WTC11 (cell line): ENCODE data around the gene MYO18B.

Experiments used
- ATF6 ChIP-seq: sonication (generic); formaldehyde crosslinking; IDR thresholded peaks from 2 replicates; pipeline ENCODE4 v1.8.1; 2023; ENCODE audit warnings: mild to moderate bottlenecking, missing genetic modification reagents
- FOXP4 ChIP-seq: sonication (generic); formaldehyde crosslinking; IDR thresholded peaks from 2 replicates; pipeline ENCODE4 v1.8.0; 2022; ENCODE audit warnings: mild to moderate bottlenecking, missing genetic modification reagents
- GABPB1 ChIP-seq: sonication (generic); formaldehyde crosslinking; IDR thresholded peaks from 2 replicates; pipeline ENCODE4 v1.8.1; 2023; ENCODE audit warnings: mild to moderate bottlenecking, missing genetic modification reagents
- IRF1 ChIP-seq: sonication (generic); formaldehyde crosslinking; IDR thresholded peaks from 2 replicates; pipeline ENCODE4 v1.8.0; 2023; ENCODE audit warnings: missing genetic modification reagents
- SMAD3 ChIP-seq: sonication (generic); formaldehyde crosslinking; IDR thresholded peaks from 2 replicates; pipeline ENCODE4 v1.8.0; 2022; ENCODE audit warnings: missing genetic modification reagents, mild to moderate bottlenecking, borderline replicate concordance
- TEAD4 ChIP-seq: sonication (generic); formaldehyde crosslinking; IDR thresholded peaks from 2 replicates; pipeline ENCODE4 v1.8.0; 2022; ENCODE audit warnings: mild to moderate bottlenecking, missing genetic modification reagents
- ZBTB21 ChIP-seq: sonication (generic); formaldehyde crosslinking; IDR thresholded peaks from 2 replicates; pipeline ENCODE4 v1.8.1; 2023; ENCODE audit warnings: mild to moderate bottlenecking, missing genetic modification reagents, borderline replicate concordance
- ZNF263 ChIP-seq: sonication (generic); formaldehyde crosslinking; IDR thresholded peaks from 2 replicates; pipeline ENCODE4 v1.8.1; 2022; ENCODE audit warnings: low read depth, mild to moderate bottlenecking, moderate library complexity, missing genetic modification reagents
- TF ChIP-seq, protein P1 (sequence below): fragments of 200-600 bp; IDR thresholded peaks from 2 replicates; pipeline ENCODE4 v1.8.0; 2022; ENCODE audit warnings: antibody characterized with exemption
- TF ChIP-seq, protein P2 (sequence below): sonication (generic); formaldehyde crosslinking; IDR thresholded peaks from 2 replicates; pipeline ENCODE4 v1.8.1; 2023; ENCODE audit warnings: mild to moderate bottlenecking, missing genetic modification reagents, moderate library complexity
- TF ChIP-seq, protein P3 (sequence below): sonication (generic); formaldehyde crosslinking; IDR thresholded peaks from 2 replicates; pipeline ENCODE4 v1.8.0; 2022; ENCODE audit warnings: mild to moderate bottlenecking, missing genetic modification reagents
- TF ChIP-seq, protein P4 (sequence below): sonication (generic); formaldehyde crosslinking; IDR thresholded peaks from 2 replicates; pipeline ENCODE4 v1.8.0; 2023; ENCODE audit warnings: mild to moderate bottlenecking, missing genetic modification reagents

DNA sequence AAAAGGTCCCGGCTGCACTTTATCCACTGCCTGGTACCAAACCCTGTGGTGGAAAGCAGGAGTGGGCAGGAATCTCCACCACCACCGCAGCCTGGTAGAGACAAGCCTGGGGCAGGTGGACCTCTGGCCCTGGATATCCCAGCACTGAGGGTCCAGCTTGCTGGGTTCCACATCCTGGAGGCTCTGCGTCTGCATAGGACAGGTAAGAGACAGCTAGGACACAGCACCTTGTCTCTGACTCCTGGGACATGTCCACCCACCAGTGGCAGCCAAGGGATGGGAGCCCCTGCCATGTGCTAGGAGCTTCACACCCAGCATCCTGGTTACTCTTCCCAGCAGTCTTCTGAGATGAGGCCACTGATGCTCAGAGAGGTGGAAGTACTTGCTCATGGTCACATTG lies 105.5 kb downstream of the MYO18B start:
- TF ChIP-seq IRF1 (no peak), FOXP4 (CRISPR knock-in tag) (no peak), ZNF263 (CRISPR knock-in tag) (no peak), TEAD4 (CRISPR knock-in tag) (no peak), SMAD3 (CRISPR knock-in tag) (no peak), GABPB1 (CRISPR knock-in tag) (no peak), ZBTB21 (CRISPR knock-in tag) (no peak), ATF6 (no peak)
- TF ChIP-seq, protein P1, sequence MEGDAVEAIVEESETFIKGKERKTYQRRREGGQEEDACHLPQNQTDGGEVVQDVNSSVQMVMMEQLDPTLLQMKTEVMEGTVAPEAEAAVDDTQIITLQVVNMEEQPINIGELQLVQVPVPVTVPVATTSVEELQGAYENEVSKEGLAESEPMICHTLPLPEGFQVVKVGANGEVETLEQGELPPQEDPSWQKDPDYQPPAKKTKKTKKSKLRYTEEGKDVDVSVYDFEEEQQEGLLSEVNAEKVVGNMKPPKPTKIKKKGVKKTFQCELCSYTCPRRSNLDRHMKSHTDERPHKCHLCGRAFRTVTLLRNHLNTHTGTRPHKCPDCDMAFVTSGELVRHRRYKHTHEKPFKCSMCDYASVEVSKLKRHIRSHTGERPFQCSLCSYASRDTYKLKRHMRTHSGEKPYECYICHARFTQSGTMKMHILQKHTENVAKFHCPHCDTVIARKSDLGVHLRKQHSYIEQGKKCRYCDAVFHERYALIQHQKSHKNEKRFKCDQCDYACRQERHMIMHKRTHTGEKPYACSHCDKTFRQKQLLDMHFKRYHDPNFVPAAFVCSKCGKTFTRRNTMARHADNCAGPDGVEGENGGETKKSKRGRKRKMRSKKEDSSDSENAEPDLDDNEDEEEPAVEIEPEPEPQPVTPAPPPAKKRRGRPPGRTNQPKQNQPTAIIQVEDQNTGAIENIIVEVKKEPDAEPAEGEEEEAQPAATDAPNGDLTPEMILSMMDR = no peak
- TF ChIP-seq, protein P2, sequence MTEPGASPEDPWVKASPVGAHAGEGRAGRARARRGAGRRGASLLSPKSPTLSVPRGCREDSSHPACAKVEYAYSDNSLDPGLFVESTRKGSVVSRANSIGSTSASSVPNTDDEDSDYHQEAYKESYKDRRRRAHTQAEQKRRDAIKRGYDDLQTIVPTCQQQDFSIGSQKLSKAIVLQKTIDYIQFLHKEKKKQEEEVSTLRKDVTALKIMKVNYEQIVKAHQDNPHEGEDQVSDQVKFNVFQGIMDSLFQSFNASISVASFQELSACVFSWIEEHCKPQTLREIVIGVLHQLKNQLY (CRISPR knock-in tag) = no peak
- TF ChIP-seq, protein P3, sequence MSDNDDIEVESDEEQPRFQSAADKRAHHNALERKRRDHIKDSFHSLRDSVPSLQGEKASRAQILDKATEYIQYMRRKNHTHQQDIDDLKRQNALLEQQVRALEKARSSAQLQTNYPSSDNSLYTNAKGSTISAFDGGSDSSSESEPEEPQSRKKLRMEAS (CRISPR knock-in tag) = no peak
- TF ChIP-seq, protein P4, sequence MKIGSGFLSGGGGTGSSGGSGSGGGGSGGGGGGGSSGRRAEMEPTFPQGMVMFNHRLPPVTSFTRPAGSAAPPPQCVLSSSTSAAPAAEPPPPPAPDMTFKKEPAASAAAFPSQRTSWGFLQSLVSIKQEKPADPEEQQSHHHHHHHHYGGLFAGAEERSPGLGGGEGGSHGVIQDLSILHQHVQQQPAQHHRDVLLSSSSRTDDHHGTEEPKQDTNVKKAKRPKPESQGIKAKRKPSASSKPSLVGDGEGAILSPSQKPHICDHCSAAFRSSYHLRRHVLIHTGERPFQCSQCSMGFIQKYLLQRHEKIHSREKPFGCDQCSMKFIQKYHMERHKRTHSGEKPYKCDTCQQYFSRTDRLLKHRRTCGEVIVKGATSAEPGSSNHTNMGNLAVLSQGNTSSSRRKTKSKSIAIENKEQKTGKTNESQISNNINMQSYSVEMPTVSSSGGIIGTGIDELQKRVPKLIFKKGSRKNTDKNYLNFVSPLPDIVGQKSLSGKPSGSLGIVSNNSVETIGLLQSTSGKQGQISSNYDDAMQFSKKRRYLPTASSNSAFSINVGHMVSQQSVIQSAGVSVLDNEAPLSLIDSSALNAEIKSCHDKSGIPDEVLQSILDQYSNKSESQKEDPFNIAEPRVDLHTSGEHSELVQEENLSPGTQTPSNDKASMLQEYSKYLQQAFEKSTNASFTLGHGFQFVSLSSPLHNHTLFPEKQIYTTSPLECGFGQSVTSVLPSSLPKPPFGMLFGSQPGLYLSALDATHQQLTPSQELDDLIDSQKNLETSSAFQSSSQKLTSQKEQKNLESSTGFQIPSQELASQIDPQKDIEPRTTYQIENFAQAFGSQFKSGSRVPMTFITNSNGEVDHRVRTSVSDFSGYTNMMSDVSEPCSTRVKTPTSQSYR (CRISPR knock-in tag) = no peak
